GM12874 (cell line): ENCODE data around the gene DGKZ.
A peak's percentile ranks its signal among the peaks of the same experiment; 100 is the strongest.

Source experiments
- CTCF ChIP-seq: IDR thresholded peaks from 2 replicates; pipeline ENCODE4 v1.5.1; 2011; ENCODE audit warnings: low read depth, mild to moderate bottlenecking, control low read depth, low read length, moderate library complexity; ENCODE audit not compliant: insufficient read depth

Gene DGKZ

GRCh38 chr11:46305295-46305694 lies 42.0 kb upstream of the DGKZ start:
- no peak for TF ChIP-seq CTCF

- no peak for TF ChIP-seq CTCF
Observed at GRCh38 chr11:46306296-46306853, 40.9 kb upstream of the DGKZ start.

- TF ChIP-seq CTCF: no peak
Observed at GRCh38 chr11:46307369-46307768, 39.9 kb upstream of the DGKZ start.

- TF ChIP-seq CTCF: 0 out of 2 replicates have a peak, but pooled peaks have one; percentile 1
Observed at GRCh38 chr11:46307785-46308341, 39.4 kb upstream of the DGKZ start.

- peak; percentile 92 for TF ChIP-seq CTCF
Observed at GRCh38 chr11:46308631-46309419, 38.4 kb upstream of the DGKZ start.

- no peak for TF ChIP-seq CTCF
Observed at GRCh38 chr11:46309814-46310259, 37.4 kb upstream of the DGKZ start.

GRCh38 chr11:46315033-46315738 lies 32.1 kb upstream of the DGKZ start:
- TF ChIP-seq CTCF: peak; percentile 91
